ENCODE data around the gene GMCL2. TPM values are rescaled to one million over a fixed set of nuclear protein-coding genes. Genes with fewer than 3 reads are reported as not detected.
"Not testable (repeated sequence)": the region's sequence is repeated elsewhere in the genome, so short reads cannot be mapped to it uniquely, and the experiment has no call there.

Gene GMCL2
- total and polyA plus RNA-seq, 7 experiments from 2014 or later: not detected

GRCh38 chr5:178201927-178202235 lies 14.7 kb upstream of the GMCL2 start:
- no peak for DNase-seq
- Histone ChIP-seq H3K27me3 (ENCODE audit: control insufficient read depth in 2 of 2, insufficient read depth in 2 of 2, low read length in 2 of 2) (no peaks in the 10 kb centered on the region), H3K36me3 (ENCODE audit: control insufficient read depth in 2 of 3, insufficient read depth in 3 of 3, low read length in 3 of 3) (peaks cover 0 to 6% (median 4%) of the 10 kb centered on the region in 3 experiments), H3K9me3 (ENCODE audit: control insufficient read depth in 2 of 3, low read length in 3 of 3) (no peaks in the 10 kb centered on the region), H3K4me3 (ENCODE audit: low read length) (no peak overlapping the region), H3K4me1 (ENCODE audit: control insufficient read depth in 2 of 2, insufficient read depth in 2 of 2, low read length in 2 of 2) (peaks cover 11 to 15% of the 10 kb centered on the region in 2 donors), H3K27ac (ENCODE audit: low read depth, low read length) (no peak overlapping the region)
- H3K27me3 Mint-ChIP-seq: peaks cover 0 to 2% (median 0%) of the 10 kb centered on the region in 5 donors
- peaks cover 11 to 19% (median 14%) of the 10 kb centered on the region in 7 donors for H3K4me1 Mint-ChIP-seq
- ChIA-PET CTCF (no interaction called here), POLR2A (interaction anchor here (1.1 kb wide), 1 partner anchor 9 kb away, joined by 3 read pairs; no protein-coding TSS in a partner anchor)
- peaks cover 3 to 17% (median 10%) of the 10 kb centered on the region in 5 donors for H3K36me3 Mint-ChIP-seq
- H3K9me3 Mint-ChIP-seq: peaks cover 0 to 5% (median 0%) of the 10 kb centered on the region in 11 donors
- ATAC-seq: no peak
- peak overlapping the region in 2 of 9 donors; percentile 12 to 31 for H3K27ac Mint-ChIP-seq
- H3K4me3 Mint-ChIP-seq: peak overlapping the region in 7 of 10 donors; percentile 7 to 49 (median 41)
- intact Hi-C loops (cut with micrococcal nuclease): loop anchor here (5.0 to 10.0 kb wide), 5 partner anchors 70 to 1837 kb away; partner anchors contain the start of genes RUFY1 (in 2 of the 2), ARL10 (in 1 of the 2), KIAA1191 (in 1 of the 2) and RMND5B (in 1 of the 2)

GRCh38 chr5:178201221-178201926 lies 14.2 kb upstream of the GMCL2 start:
- Histone ChIP-seq H3K4me3 (ENCODE audit: low read length) (no peak overlapping the region), H3K4me1 (ENCODE audit: control insufficient read depth in 2 of 2, insufficient read depth in 2 of 2, low read length in 2 of 2) (peaks cover 8 to 10% of the 10 kb centered on the region in 2 donors), H3K36me3 (ENCODE audit: control insufficient read depth in 2 of 3, insufficient read depth in 3 of 3, low read length in 3 of 3) (peaks cover 0 to 4% (median 0%) of the 10 kb centered on the region in 3 experiments), H3K27me3 (ENCODE audit: control insufficient read depth in 2 of 2, insufficient read depth in 2 of 2, low read length in 2 of 2) (no peaks in the 10 kb centered on the region), H3K27ac (ENCODE audit: low read depth, low read length) (no peak overlapping the region), H3K9me3 (ENCODE audit: control insufficient read depth in 2 of 3, low read length in 3 of 3) (no peaks in the 10 kb centered on the region)
- peaks cover 6 to 14% (median 9%) of the 10 kb centered on the region in 7 donors for H3K4me1 Mint-ChIP-seq
- no peak for ATAC-seq
- peak overlapping the region in 3 of 10 donors; percentile 7 to 44 (median 41) for H3K4me3 Mint-ChIP-seq
- no peak for DNase-seq
- H3K27ac Mint-ChIP-seq: no peak overlapping the region
- POLR2A ChIA-PET: interaction anchor here (1.1 kb wide), 1 partner anchor 8 kb away, joined by 3 read pairs; no protein-coding TSS in a partner anchor
- H3K27me3 Mint-ChIP-seq: peaks cover 0 to 4% (median 0%) of the 10 kb centered on the region in 5 donors
- H3K36me3 Mint-ChIP-seq: peaks cover 3 to 14% (median 6%) of the 10 kb centered on the region in 5 donors
- intact Hi-C loops (cut with micrococcal nuclease): loop anchor here (5.0 to 10.0 kb wide), 5 partner anchors 69 to 1837 kb away; partner anchors contain the start of genes RUFY1 (in 2 of the 2), ARL10 (in 1 of the 2), KIAA1191 (in 1 of the 2) and RMND5B (in 1 of the 2)
- CTCF ChIA-PET: no interaction called here
- H3K9me3 Mint-ChIP-seq: peaks cover 0 to 5% (median 0%) of the 10 kb centered on the region in 11 donors

DNA sequence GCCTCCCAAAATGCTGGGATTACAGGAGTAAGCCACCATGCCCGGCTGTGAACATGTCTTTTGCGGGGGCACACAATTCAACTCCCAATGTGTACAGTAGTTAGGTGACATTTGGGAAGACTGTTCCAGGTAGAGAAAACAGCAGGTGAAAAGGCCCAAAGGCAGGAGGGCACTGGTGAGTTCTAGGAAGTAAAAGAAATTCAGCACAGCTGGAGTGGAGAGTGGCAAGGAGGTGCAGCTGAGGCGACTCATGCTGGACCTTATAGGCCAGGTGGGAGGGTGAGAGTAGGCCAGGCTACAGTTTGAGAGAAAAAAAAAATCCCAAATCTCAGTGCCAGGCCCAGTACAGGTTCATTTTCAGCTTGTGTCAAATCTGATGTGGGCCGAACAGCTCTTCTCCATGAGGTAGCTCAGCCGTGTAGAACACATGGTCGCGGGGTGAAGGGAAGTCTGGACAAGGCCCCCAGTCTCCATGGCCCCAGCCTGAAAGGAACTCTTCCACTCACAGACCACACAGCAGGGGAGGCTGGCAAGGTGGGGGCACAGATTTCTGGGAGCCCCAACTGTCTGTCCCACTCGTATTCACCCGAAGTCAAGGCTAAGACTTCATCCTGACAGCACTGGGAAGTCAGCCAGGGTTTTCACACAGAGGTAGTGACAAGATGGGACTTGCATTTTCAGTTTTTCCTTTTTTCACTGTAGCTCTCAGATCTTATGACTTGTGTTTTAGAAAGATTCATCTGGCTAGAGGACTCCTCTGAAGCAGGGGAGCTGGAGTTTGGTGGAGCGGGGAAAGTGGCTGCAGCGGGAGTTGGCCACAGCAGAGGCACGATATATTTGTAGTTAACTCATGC lies 12.6 kb upstream of the GMCL2 start:
- DNase-seq (no peak), ATAC-seq (no peak)
- Histone ChIP-seq H3K4me1 (ENCODE audit: control insufficient read depth in 2 of 2, insufficient read depth in 2 of 2, low read length in 2 of 2) (no peaks in the 10 kb centered on the region), H3K36me3 (ENCODE audit: control insufficient read depth in 2 of 3, insufficient read depth in 3 of 3, low read length in 3 of 3) (peaks cover 0 to 4% (median 0%) of the 10 kb centered on the region in 3 experiments), H3K4me3 (ENCODE audit: low read length) (no peak overlapping the region), H3K9me3 (ENCODE audit: control insufficient read depth in 2 of 3, low read length in 3 of 3) (no peaks in the 10 kb centered on the region), H3K27ac (ENCODE audit: low read depth, low read length) (no peak overlapping the region), H3K27me3 (ENCODE audit: control insufficient read depth in 2 of 2, insufficient read depth in 2 of 2, low read length in 2 of 2) (no peaks in the 10 kb centered on the region)
- Mint-ChIP-seq H3K4me3 (no peak overlapping the region), H3K27me3 (peaks cover 0 to 11% (median 0%) of the 10 kb centered on the region in 5 donors), H3K27ac (no peak overlapping the region), H3K36me3 (peaks cover 0 to 4% (median 3%) of the 10 kb centered on the region in 5 donors), H3K4me1 (peaks cover 0 to 6% (median 0%) of the 10 kb centered on the region in 7 donors), H3K9me3 (peaks cover 0 to 5% (median 0%) of the 10 kb centered on the region in 11 donors)
- intact Hi-C loops (cut with micrococcal nuclease): loop anchor here (5.0 to 10.0 kb wide), 5 partner anchors 68 to 1835 kb away; partner anchors contain the start of genes RUFY1 (in 2 of the 2), ARL10 (in 1 of the 2), KIAA1191 (in 1 of the 2) and RMND5B (in 1 of the 2)
- ChIA-PET POLR2A (interaction anchor here (0.6 to 0.8 kb wide), 2 partner anchors 9 to 14 kb away, joined by 3 to 5 read pairs; no protein-coding TSS in a partner anchor), CTCF (no interaction called here)

GRCh38 chr5:178198706-178199105 lies 11.5 kb upstream of the GMCL2 start:
- ATAC-seq: no peak
- intact Hi-C loops (cut with micrococcal nuclease): no loop called here
- no peak overlapping the region for H3K4me3 ChIP-seq (ENCODE audit: low read length)
- Mint-ChIP-seq H3K4me3 (no peak overlapping the region), H3K9me3 (peaks cover 0 to 1% (median 0%) of the 10 kb centered on the region in 11 donors), H3K4me1 (peaks cover 0 to 12% (median 5%) of the 10 kb centered on the region in 7 donors), H3K27ac (no peak overlapping the region), H3K27me3 (peaks cover 0 to 14% (median 0%) of the 10 kb centered on the region in 5 donors), H3K36me3 (no peaks in the 10 kb centered on the region)
- peaks cover 0 to 6% of the 10 kb centered on the region in 2 donors for H3K27me3 ChIP-seq (ENCODE audit: control insufficient read depth in 2 of 2, insufficient read depth in 2 of 2, low read length in 2 of 2)
- peaks cover 0 to 8% of the 10 kb centered on the region in 2 donors for H3K4me1 ChIP-seq (ENCODE audit: control insufficient read depth in 2 of 2, insufficient read depth in 2 of 2, low read length in 2 of 2)
- H3K9me3 ChIP-seq (ENCODE audit: control insufficient read depth in 2 of 3, low read length in 3 of 3): no peaks in the 10 kb centered on the region
- ChIA-PET POLR2A (no interaction called here), CTCF (no interaction called here)
- H3K36me3 ChIP-seq (ENCODE audit: control insufficient read depth in 2 of 3, insufficient read depth in 3 of 3, low read length in 3 of 3): no peaks in the 10 kb centered on the region
- DNase-seq: no peak
- H3K27ac ChIP-seq (ENCODE audit: low read depth, low read length): no peak overlapping the region

DNA sequence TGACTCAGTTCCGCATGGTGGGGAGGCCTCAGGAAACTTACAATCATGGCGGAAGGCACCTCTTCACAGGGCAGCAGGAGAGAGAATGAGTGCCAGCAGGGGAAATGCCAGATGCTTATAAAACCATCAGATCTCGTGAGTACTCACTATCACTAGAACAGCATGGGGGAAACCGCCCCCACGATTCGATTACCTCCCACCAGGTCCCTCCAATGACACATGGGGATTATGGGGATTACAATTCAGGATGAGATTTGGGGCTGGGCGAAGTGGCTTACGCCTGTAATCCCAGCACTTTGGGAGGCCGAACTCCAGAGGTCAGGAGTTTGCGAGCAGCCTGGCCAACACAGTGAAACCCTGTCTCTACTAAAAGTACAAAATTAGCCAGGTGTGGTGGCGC lies 11.0 kb upstream of the GMCL2 start:
- DNase-seq; H3K27ac Mint-ChIP-seq; H3K27me3 ChIP-seq (ENCODE audit: control insufficient read depth in 2 of 2, insufficient read depth in 2 of 2, low read length in 2 of 2); POLR2A ChIA-PET; H3K36me3 ChIP-seq (ENCODE audit: control insufficient read depth in 2 of 3, insufficient read depth in 3 of 3, low read length in 3 of 3); ATAC-seq; H3K9me3 Mint-ChIP-seq; H3K36me3 Mint-ChIP-seq; H3K9me3 ChIP-seq (ENCODE audit: control insufficient read depth in 2 of 3, low read length in 3 of 3); H3K27ac ChIP-seq (ENCODE audit: low read depth, low read length); H3K4me3 Mint-ChIP-seq; CTCF ChIA-PET; intact Hi-C loops (cut with micrococcal nuclease); H3K4me3 ChIP-seq (ENCODE audit: low read length): not testable (repeated sequence)
- H3K4me1 ChIP-seq (ENCODE audit: control insufficient read depth in 2 of 2, insufficient read depth in 2 of 2, low read length in 2 of 2): peaks cover 0 to 13% of the 10 kb centered on the region in 2 donors
- Mint-ChIP-seq H3K4me1 (peaks cover 4 to 18% (median 9%) of the 10 kb centered on the region in 7 donors), H3K27me3 (peaks cover 4 to 18% (median 5%) of the 10 kb centered on the region in 5 donors)

DNA sequence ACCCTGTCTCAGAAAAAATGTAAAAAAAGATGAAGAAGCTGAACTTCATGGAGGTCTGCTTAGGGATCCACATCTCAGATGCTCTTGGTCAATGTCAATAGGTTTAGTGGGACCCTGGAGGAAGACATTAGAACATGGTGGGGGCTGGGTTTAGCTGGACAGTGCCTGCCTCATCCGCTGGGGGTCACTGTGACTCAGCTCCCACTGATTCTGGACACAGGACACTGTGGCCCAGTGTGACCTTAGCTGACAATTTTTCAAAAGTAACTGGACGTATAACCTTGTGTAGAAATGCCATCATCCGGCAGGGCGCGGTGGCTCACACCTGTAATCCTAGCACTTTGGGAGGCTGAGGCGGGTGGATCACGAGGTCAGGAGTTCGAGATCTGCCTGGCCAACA lies 9.8 kb upstream of the GMCL2 start:
- Mint-ChIP-seq H3K4me3 (no peak overlapping the region), H3K36me3 (no peaks in the 10 kb centered on the region), H3K4me1 (peaks cover 4 to 22% (median 11%) of the 10 kb centered on the region in 7 donors), H3K27me3 (peaks cover 4 to 27% (median 13%) of the 10 kb centered on the region in 5 donors), H3K9me3 (peaks cover 0 to 2% (median 0%) of the 10 kb centered on the region in 11 donors), H3K27ac (no peak overlapping the region)
- Histone ChIP-seq H3K4me1 (ENCODE audit: control insufficient read depth in 2 of 2, insufficient read depth in 2 of 2, low read length in 2 of 2) (peaks cover 0 to 19% of the 10 kb centered on the region in 2 donors), H3K4me3 (ENCODE audit: low read length) (no peak overlapping the region), H3K9me3 (ENCODE audit: control insufficient read depth in 2 of 3, low read length in 3 of 3) (no peaks in the 10 kb centered on the region), H3K27ac (ENCODE audit: low read depth, low read length) (no peak overlapping the region), H3K36me3 (ENCODE audit: control insufficient read depth in 2 of 3, insufficient read depth in 3 of 3, low read length in 3 of 3) (no peaks in the 10 kb centered on the region), H3K27me3 (ENCODE audit: control insufficient read depth in 2 of 2, insufficient read depth in 2 of 2, low read length in 2 of 2) (peaks cover 0 to 6% of the 10 kb centered on the region in 2 donors)
- intact Hi-C loops (cut with micrococcal nuclease): no loop called here
- DNase-seq (no peak), ATAC-seq (no peak)
- ChIA-PET POLR2A (interaction anchor here (1.2 kb wide), 1 partner anchor 9 kb away, joined by 5 read pairs; no protein-coding TSS in a partner anchor), CTCF (interaction anchor here (0.7 kb wide), 1 partner anchor 120 kb away, joined by 3 read pairs; no protein-coding TSS in a partner anchor)

Measured in naive thymus-derived CD4-positive, alpha-beta T cell (primary cell).